ENCODE results near the gene IL31. TPM values are rescaled to one million over a fixed set of nuclear protein-coding genes. Genes with fewer than 3 reads are reported as not detected.
A peak's percentile ranks its signal among the peaks of the same experiment; 100 is the strongest.

The IL31 gene
- total and polyA plus RNA-seq, 9 donors = not detected

DNA sequence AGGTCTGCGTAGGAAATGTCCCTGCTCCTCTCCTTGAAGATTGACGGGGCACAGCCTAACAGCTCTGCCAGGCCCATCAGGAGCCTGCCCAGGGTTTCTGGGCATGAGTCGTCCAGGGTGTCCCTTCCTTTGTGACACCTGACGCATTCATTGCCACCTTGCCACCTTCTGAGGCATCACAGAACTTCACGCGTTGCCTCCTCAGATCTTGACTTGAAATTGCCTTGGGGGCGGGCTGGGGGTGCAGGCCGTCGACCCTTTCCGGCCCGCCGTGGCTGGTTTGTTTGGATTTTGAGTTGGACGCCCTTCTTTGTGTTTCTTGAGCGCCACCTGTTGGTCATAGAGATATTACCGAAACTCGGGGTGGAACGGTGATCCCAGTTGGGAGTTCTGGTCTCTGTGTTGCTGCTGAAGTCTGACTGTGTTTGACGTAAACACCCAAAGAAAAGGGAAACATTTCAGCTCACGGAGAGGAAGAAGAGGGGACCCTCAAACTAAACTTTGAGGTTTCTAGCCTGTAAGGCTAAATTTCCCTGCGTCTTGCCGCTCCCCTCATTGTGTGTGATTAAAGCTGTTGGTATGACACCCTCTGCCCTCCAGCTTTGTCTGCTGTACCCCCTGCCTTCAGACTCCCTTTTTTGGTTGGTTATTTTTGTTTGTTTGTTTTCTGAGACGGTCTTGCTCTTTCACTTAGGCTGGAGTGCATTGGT lies 50.8 kb downstream of the IL31 start:
- peaks cover 11% of the 10 kb centered on the region for H3K36me3 ChIP-seq (ENCODE audit: control insufficient read depth, insufficient read depth, low read length)
- no peaks in the 10 kb centered on the region for H3K27me3 ChIP-seq (ENCODE audit: control insufficient read depth, insufficient read depth, low read length)
- 17% methylated on average over 20 of the region's 22 CpGs for WGBS (ENCODE audit: insufficient coverage)
- no peaks in the 10 kb centered on the region for H3K9me3 ChIP-seq (replicated peaks; ENCODE audit: control insufficient read depth, low read depth, low read length)
- peak overlapping the region; percentile 8 for H3K4me3 ChIP-seq (ENCODE audit: low read length)
- H3K27ac ChIP-seq (ENCODE audit: low read length) = no peak overlapping the region
- peaks cover 17% of the 10 kb centered on the region for H3K4me1 ChIP-seq (ENCODE audit: control insufficient read depth, insufficient read depth, low read length)
- peak; percentile 80 for DNase-seq

Other genes starting within 250 kb of the IL31 start
- gene BCL7A, start 152.3 kb downstream of the IL31 start, total RNA-seq = 7.8 TPM
- gene BCL7A, start 152.3 kb downstream of the IL31 start, polyA plus RNA-seq (ENCODE audit: insufficient read depth in 1 of 8, insufficient read length in 8 of 8, low replicate concordance in 1 of 8) = 10 to 100 TPM; 11.0 to 20.2 (median 16.5) TPM
- gene MLXIP, start 95.5 kb downstream of the IL31 start, total RNA-seq = 12.6 TPM
- gene MLXIP, start 95.5 kb downstream of the IL31 start, polyA plus RNA-seq (ENCODE audit: insufficient read depth in 1 of 8, insufficient read length in 8 of 8, low replicate concordance in 1 of 8) = 10 to 100 TPM; 19.2 to 34.0 (median 29.2) TPM
- 0.18 TPM for gene LRRC43, start 8.9 kb upstream of the IL31 start, total RNA-seq
- under 1 TPM; 0.20 to 0.74 (median 0.37) TPM for gene LRRC43, start 8.9 kb upstream of the IL31 start, polyA plus RNA-seq (ENCODE audit: insufficient read depth in 1 of 8, insufficient read length in 8 of 8, low replicate concordance in 1 of 8)
- gene B3GNT4, start 29.5 kb upstream of the IL31 start, total RNA-seq = 0.04 TPM
- gene B3GNT4, start 29.5 kb upstream of the IL31 start, polyA plus RNA-seq (ENCODE audit: insufficient read depth in 1 of 8, insufficient read length in 8 of 8, low replicate concordance in 1 of 8) = under 1 TPM; 0.09 to 0.88 (median 0.38) TPM
- gene DIABLO, start 51.8 kb upstream of the IL31 start, total RNA-seq = 42.9 TPM
- 10 to 100 TPM; 31.4 to 44.0 (median 36.4) TPM for gene DIABLO, start 51.8 kb upstream of the IL31 start, polyA plus RNA-seq (ENCODE audit: insufficient read depth in 1 of 8, insufficient read length in 8 of 8, low replicate concordance in 1 of 8)
- gene VPS33A, start 92.3 kb upstream of the IL31 start, total RNA-seq = 14.0 TPM
- gene VPS33A, start 92.3 kb upstream of the IL31 start, polyA plus RNA-seq (ENCODE audit: insufficient read depth in 1 of 8, insufficient read length in 8 of 8, low replicate concordance in 1 of 8) = 10 to 100 TPM in 7 of 8 donors, 1 to 10 TPM in 1; 9.0 to 14.4 (median 11.7) TPM
- gene CLIP1, start 248.4 kb upstream of the IL31 start, total RNA-seq = 19.8 TPM
- gene CLIP1, start 248.4 kb upstream of the IL31 start, polyA plus RNA-seq (ENCODE audit: insufficient read depth in 1 of 8, insufficient read length in 8 of 8, low replicate concordance in 1 of 8) = 10 to 100 TPM; 16.6 to 28.3 (median 20.7) TPM

All from muscle of leg (tissue), 11 donors.